ENCODE results near the gene HDGFL3. TPM values are rescaled to one million over a fixed set of nuclear protein-coding genes. Genes with fewer than 3 reads are reported as not detected.
"Not testable (repeated sequence)": the region's sequence is repeated elsewhere in the genome, so short reads cannot be mapped to it uniquely, and the experiment has no call there.

Gene HDGFL3
- polyA plus RNA-seq, 4 donors, result 87.9 to 93.6 (median 90.8) TPM

GRCh38 chr15:83106994-83107840 is 100.4 kb downstream of the HDGFL3 start, which contains the start of gene TM6SF1:
Gene TM6SF1, plus strand, starts transcription at chr15:83107645. Its CDS starts 36 bp downstream, at chr15:83107681.
- peak in 1 of 4 donors; percentile 5 for DNase-seq (ENCODE audit: low read depth in 4 of 4, low spot score in 3 of 4)

- DNase-seq (ENCODE audit: low read depth in 4 of 4, low spot score in 3 of 4), result no peak
Observed at GRCh38 chr15:83105440-83105839, 102.2 kb downstream of the HDGFL3 start.

GRCh38 chr15:83104141-83104540 is 103.5 kb downstream of the HDGFL3 start:
- no peak for DNase-seq (ENCODE audit: low read depth in 4 of 4, low spot score in 3 of 4)

GRCh38 chr15:83102346-83102745 is 105.3 kb downstream of the HDGFL3 start:
- DNase-seq (ENCODE audit: low read depth in 4 of 4, low spot score in 3 of 4), result no peak

GRCh38 chr15:83100097-83100646 is 107.5 kb downstream of the HDGFL3 start:
- DNase-seq (ENCODE audit: low read depth in 4 of 4, low spot score in 3 of 4), result no peak

GRCh38 chr15:83099290-83099689 is 108.3 kb downstream of the HDGFL3 start:
- no peak for DNase-seq (ENCODE audit: low read depth in 4 of 4, low spot score in 3 of 4)

- no peak for DNase-seq (ENCODE audit: low read depth in 4 of 4, low spot score in 3 of 4)
Observed at GRCh38 chr15:83098079-83098478, 109.5 kb downstream of the HDGFL3 start.

- DNase-seq (ENCODE audit: low read depth in 4 of 4, low spot score in 3 of 4), result no peak
Observed at GRCh38 chr15:83094583-83094982, 113.0 kb downstream of the HDGFL3 start.

- DNase-seq (ENCODE audit: low read depth in 4 of 4, low spot score in 3 of 4), result no peak
Observed at GRCh38 chr15:83092309-83092976, 115.2 kb downstream of the HDGFL3 start.

GRCh38 chr15:83091965-83092308 is 115.7 kb downstream of the HDGFL3 start:
- DNase-seq (ENCODE audit: low read depth in 4 of 4, low spot score in 3 of 4), result not testable (repeated sequence)

- no peak for DNase-seq (ENCODE audit: low read depth in 4 of 4, low spot score in 3 of 4)
Observed at GRCh38 chr15:83090465-83090864, 117.2 kb downstream of the HDGFL3 start.

GRCh38 chr15:83088876-83089275 is 118.7 kb downstream of the HDGFL3 start:
- no peak for DNase-seq (ENCODE audit: low read depth in 4 of 4, low spot score in 3 of 4)

GRCh38 chr15:83087576-83087975 is 120.0 kb downstream of the HDGFL3 start:
- no peak for DNase-seq (ENCODE audit: low read depth in 4 of 4, low spot score in 3 of 4)

- not testable (repeated sequence) for DNase-seq (ENCODE audit: low read depth in 4 of 4, low spot score in 3 of 4)
Observed at GRCh38 chr15:83085864-83086552, 121.6 kb downstream of the HDGFL3 start.

- not testable (repeated sequence) for DNase-seq (ENCODE audit: low read depth in 4 of 4, low spot score in 3 of 4)
Observed at GRCh38 chr15:83085461-83085860, 122.2 kb downstream of the HDGFL3 start.

GRCh38 chr15:83082730-83083386 is 124.8 kb downstream of the HDGFL3 start:
- DNase-seq (ENCODE audit: low read depth in 4 of 4, low spot score in 3 of 4), result no peak

GRCh38 chr15:83081256-83082014 is 126.2 kb downstream of the HDGFL3 start:
- DNase-seq (ENCODE audit: low read depth in 4 of 4, low spot score in 3 of 4), result no peak

- no peak for DNase-seq (ENCODE audit: low read depth in 4 of 4, low spot score in 3 of 4)
Observed at GRCh38 chr15:83078712-83079111, 128.9 kb downstream of the HDGFL3 start.
